ENCODE data around the gene AHCYL2.

AHCYL2 gene

DNA sequence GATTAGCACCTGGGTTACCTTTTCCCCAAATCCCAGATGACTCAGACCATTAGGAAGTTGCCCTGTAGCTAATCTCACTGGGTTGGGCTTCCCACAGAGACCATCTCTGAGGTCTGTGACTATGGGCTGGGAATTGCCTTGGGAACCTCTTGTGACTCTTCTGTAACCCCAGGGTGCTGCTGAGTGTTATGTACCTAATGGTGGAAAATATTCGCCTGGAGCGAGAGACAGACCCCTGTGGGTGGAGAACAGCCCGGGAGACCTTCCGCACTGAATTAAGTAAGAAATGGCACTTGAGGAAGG, 229.4 kb downstream of the AHCYL2 start:
- no peak for TF ChIP-seq POLR2AphosphoS5 (IDR thresholded peaks at IDR 0.05; ENCODE audit: low read depth, low read length)
- no peak for TF ChIP-seq TAF1 (IDR thresholded peaks at IDR 0.05; ENCODE audit: borderline replicate concordance, insufficient read depth, low read length)
- TF ChIP-seq, protein P1, sequence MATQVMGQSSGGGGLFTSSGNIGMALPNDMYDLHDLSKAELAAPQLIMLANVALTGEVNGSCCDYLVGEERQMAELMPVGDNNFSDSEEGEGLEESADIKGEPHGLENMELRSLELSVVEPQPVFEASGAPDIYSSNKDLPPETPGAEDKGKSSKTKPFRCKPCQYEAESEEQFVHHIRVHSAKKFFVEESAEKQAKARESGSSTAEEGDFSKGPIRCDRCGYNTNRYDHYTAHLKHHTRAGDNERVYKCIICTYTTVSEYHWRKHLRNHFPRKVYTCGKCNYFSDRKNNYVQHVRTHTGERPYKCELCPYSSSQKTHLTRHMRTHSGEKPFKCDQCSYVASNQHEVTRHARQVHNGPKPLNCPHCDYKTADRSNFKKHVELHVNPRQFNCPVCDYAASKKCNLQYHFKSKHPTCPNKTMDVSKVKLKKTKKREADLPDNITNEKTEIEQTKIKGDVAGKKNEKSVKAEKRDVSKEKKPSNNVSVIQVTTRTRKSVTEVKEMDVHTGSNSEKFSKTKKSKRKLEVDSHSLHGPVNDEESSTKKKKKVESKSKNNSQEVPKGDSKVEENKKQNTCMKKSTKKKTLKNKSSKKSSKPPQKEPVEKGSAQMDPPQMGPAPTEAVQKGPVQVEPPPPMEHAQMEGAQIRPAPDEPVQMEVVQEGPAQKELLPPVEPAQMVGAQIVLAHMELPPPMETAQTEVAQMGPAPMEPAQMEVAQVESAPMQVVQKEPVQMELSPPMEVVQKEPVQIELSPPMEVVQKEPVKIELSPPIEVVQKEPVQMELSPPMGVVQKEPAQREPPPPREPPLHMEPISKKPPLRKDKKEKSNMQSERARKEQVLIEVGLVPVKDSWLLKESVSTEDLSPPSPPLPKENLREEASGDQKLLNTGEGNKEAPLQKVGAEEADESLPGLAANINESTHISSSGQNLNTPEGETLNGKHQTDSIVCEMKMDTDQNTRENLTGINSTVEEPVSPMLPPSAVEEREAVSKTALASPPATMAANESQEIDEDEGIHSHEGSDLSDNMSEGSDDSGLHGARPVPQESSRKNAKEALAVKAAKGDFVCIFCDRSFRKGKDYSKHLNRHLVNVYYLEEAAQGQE (IDR thresholded peaks at IDR 0.05; ENCODE audit: insufficient read depth in 1 of 2, low read depth in 2 of 2, low read length in 2 of 2), result no peak
- TF ChIP-seq FOXP2 (optimal IDR thresholded peaks at IDR 0.05; ENCODE audit: borderline replicate concordance, extremely low read depth, extremely low read length, insufficient read depth), result no peak
- TF ChIP-seq SIN3A (IDR thresholded peaks at IDR 0.05; ENCODE audit: borderline replicate concordance, insufficient read depth, low read length), result no peak

DNA sequence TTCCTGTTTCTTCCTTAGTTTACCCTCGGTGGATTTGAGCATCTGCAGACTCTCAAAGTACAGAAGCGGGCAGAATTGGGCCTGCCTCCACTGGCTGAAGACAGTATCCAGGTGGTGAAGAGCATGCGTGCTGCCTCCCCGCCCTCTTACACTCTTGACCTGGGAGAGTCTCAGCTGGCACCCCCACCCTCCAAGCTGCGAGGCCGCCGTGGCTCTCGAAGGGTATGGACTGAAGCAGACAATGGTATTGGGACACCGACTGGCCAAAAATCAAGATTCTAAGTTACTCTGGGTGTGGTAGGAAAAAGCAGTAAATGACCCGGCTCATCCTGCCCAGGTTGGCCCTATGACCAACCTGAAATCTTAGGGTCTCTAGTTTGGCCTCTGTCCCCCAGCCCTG, 231.6 kb downstream of the AHCYL2 start:
- TF ChIP-seq, protein P1 (IDR thresholded peaks at IDR 0.05; ENCODE audit: insufficient read depth in 1 of 2, low read depth in 2 of 2, low read length in 2 of 2), result no peak
- no peak for TF ChIP-seq FOXP2 (optimal IDR thresholded peaks at IDR 0.05; ENCODE audit: borderline replicate concordance, extremely low read depth, extremely low read length, insufficient read depth)
- TF ChIP-seq POLR2AphosphoS5 (IDR thresholded peaks at IDR 0.05; ENCODE audit: low read depth, low read length), result no peak
- TF ChIP-seq TAF1 (IDR thresholded peaks at IDR 0.05; ENCODE audit: borderline replicate concordance, insufficient read depth, low read length), result no peak
- no peak for TF ChIP-seq SIN3A (IDR thresholded peaks at IDR 0.05; ENCODE audit: borderline replicate concordance, insufficient read depth, low read length)

DNA sequence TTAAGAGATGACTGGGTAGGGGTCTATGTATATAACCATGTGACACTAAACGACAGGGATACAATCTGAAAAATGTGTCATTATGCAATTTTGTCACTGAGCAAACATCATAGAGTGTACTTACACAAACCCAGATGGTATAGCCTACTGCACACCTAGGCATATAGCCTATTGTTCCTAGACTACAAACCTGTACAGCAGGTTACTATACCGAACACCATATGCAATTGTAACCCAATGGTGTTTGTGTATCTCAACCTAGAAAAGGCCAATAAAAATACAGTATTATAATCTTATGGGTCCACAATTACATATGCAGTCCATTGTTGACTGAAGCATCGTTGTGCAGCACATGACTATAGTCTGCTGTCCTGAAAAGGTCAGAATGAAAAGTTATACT, 232.3 kb downstream of the AHCYL2 start:
- TF ChIP-seq TAF1 (IDR thresholded peaks at IDR 0.05; ENCODE audit: borderline replicate concordance, insufficient read depth, low read length) (no peak), SIN3A (IDR thresholded peaks at IDR 0.05; ENCODE audit: borderline replicate concordance, insufficient read depth, low read length) (no peak), FOXP2 (optimal IDR thresholded peaks at IDR 0.05; ENCODE audit: borderline replicate concordance, extremely low read depth, extremely low read length, insufficient read depth) (no peak), POLR2AphosphoS5 (IDR thresholded peaks at IDR 0.05; ENCODE audit: low read depth, low read length) (no peak)
- TF ChIP-seq, protein P1 (IDR thresholded peaks at IDR 0.05; ENCODE audit: insufficient read depth in 1 of 2, low read depth in 2 of 2, low read length in 2 of 2), result no peak

DNA sequence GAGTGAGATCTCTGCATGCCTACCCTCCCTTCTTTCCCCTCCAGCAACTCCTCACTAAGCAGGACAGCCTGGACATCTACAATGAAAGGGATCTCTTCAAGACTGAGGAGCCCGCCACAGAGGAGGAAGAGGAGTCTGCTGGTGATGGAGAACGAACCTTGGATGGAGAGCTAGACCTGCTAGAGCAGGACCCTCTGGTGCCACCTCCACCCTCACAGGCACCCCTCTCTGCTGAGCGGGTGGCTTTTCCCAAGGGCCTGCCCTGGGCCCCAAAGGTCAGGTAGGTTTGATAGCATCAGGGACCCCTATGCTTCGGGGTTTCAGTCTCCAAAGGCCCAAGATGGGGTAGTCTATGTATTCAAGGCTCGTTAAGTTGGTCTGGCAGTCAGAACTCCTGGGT, 233.3 kb downstream of the AHCYL2 start:
- TF ChIP-seq, protein P1 (IDR thresholded peaks at IDR 0.05; ENCODE audit: insufficient read depth in 1 of 2, low read depth in 2 of 2, low read length in 2 of 2), result no peak
- TF ChIP-seq SIN3A (IDR thresholded peaks at IDR 0.05; ENCODE audit: borderline replicate concordance, insufficient read depth, low read length) (no peak), TAF1 (IDR thresholded peaks at IDR 0.05; ENCODE audit: borderline replicate concordance, insufficient read depth, low read length) (no peak), FOXP2 (optimal IDR thresholded peaks at IDR 0.05; ENCODE audit: borderline replicate concordance, extremely low read depth, extremely low read length, insufficient read depth) (no peak)

DNA sequence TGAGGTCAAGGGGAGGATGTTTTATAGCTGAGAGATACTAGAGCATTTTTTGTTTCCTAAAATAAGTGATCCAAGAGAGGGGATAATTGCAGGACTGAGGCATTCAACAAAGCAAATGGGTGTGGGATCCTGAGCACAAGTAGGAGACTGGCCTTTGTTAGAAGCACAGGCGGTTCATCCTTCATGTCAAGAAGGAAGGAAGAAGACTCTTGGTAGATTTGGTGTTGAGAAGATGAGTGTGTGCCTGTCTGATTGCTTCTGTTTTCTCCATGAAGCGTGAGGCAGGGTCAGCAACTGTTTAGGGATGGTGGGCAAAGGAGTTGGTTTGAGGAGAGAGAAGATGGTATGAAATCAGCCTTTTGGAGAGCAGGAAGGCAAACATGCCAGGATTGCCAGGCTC, 237.0 kb downstream of the AHCYL2 start:
- TF ChIP-seq FOXP2 (optimal IDR thresholded peaks at IDR 0.05; ENCODE audit: borderline replicate concordance, extremely low read depth, extremely low read length, insufficient read depth), result no peak
- no peak for TF ChIP-seq POLR2AphosphoS5 (IDR thresholded peaks at IDR 0.05; ENCODE audit: low read depth, low read length)
- no peak for TF ChIP-seq SIN3A (IDR thresholded peaks at IDR 0.05; ENCODE audit: borderline replicate concordance, insufficient read depth, low read length)
- TF ChIP-seq, protein P1 (IDR thresholded peaks at IDR 0.05; ENCODE audit: insufficient read depth in 1 of 2, low read depth in 2 of 2, low read length in 2 of 2), result no peak
- no peak for TF ChIP-seq TAF1 (IDR thresholded peaks at IDR 0.05; ENCODE audit: borderline replicate concordance, insufficient read depth, low read length)

Data from PFSK-1 (cell line).